K562 (cell line): ENCODE results near the gene PPTC7. TPM values are rescaled to one million over a fixed set of nuclear protein-coding genes. Genes with fewer than 3 reads are reported as not detected.

Experiments
- ATF3 ChIP-seq, 2 experiments: fragments of 450-650 bp in 1 of 2; sonication (generic) in 1 of 2; formaldehyde crosslinking in 1 of 2; IDR thresholded peaks in 1 of 2; conservative IDR thresholded peaks in 1 of 2; 2 replicates each; pipeline versions ENCODE4 v1.6.1 to v1.8.1; 2016 to 2023; ENCODE audit warnings: mild to moderate bottlenecking in 2 of 2, moderate library complexity in 2 of 2, inconsistent platforms in 1 of 2, missing genetic modification reagents in 1 of 2
- BHLHE40 ChIP-seq: IDR thresholded peaks from 2 replicates; pipeline ENCODE4 v1.6.1; 2011; ENCODE audit warnings: low read length, improper control_type of control experiment
- CBFA2T2 ChIP-seq: fragments of 450-650 bp; conservative IDR thresholded peaks from 2 replicates; pipeline ENCODE4 v1.6.1; 2017; ENCODE audit warnings: mild to moderate bottlenecking
- CBX3 ChIP-seq, 2 experiments: IDR thresholded peaks; 1 replicate in 1 of 2; 2 replicates in 1 of 2; pipeline ENCODE4 v1.6.1; 2012; ENCODE audit warnings: inconsistent platforms in 2 of 2, low read length in 2 of 2, borderline replicate concordance in 1 of 2, control low read depth in 1 of 2
- DPF2 ChIP-seq: fragments of 450-650 bp; IDR thresholded peaks from 2 replicates; pipeline ENCODE4 v1.6.1; 2016
- GTF2A2 ChIP-seq: IDR thresholded peaks from 2 replicates; pipeline ENCODE4 v1.6.1; 2016; ENCODE audit warnings: mild to moderate bottlenecking, missing genetic modification characterization, missing compliant biosample characterization
- HCFC1 ChIP-seq: IDR thresholded peaks from 2 replicates; pipeline ENCODE4 v1.6.1; 2012; ENCODE audit warnings: low read depth, low read length, improper control_type of control experiment
- KLF6 ChIP-seq: fragments of 250-450 bp; sonication (Bioruptor Pico); IDR thresholded peaks from 2 replicates; pipeline ENCODE4 v1.4.0; 2020; ENCODE audit warnings: mild to moderate bottlenecking, moderate library complexity, borderline replicate concordance
- MEIS2 ChIP-seq: fragments of 450-650 bp; IDR thresholded peaks from 2 replicates; pipeline ENCODE4 v1.6.1; 2014; ENCODE audit warnings: mild to moderate bottlenecking; ENCODE audit not compliant: partially characterized antibody
- NFIX ChIP-seq: fragments of 250-450 bp; sonication (Bioruptor Pico); IDR thresholded peaks from 2 replicates; pipeline ENCODE4 v1.4.0; 2020; ENCODE audit warnings: low read depth, mild to moderate bottlenecking, moderate library complexity
- NONO ChIP-seq, 2 experiments: fragments of 200-400 bp in 1 of 2; fragments of 450-650 bp in 1 of 2; formaldehyde crosslinking in 1 of 2; IDR thresholded peaks; 2 replicates each; pipeline ENCODE4 v1.6.1; 2017; ENCODE audit warnings: low read depth in 2 of 2, mild to moderate bottlenecking in 2 of 2, moderate library complexity in 2 of 2, low read length in 1 of 2
- REST ChIP-seq, 2 experiments: fragments of 450-650 bp; formaldehyde crosslinking in 1 of 2; IDR thresholded peaks; 2 replicates each; pipeline versions ENCODE4 v1.4.0 to v1.6.1; 2014 to 2020; ENCODE audit warnings: mild to moderate bottlenecking in 2 of 2, borderline replicate concordance in 1 of 2, low read depth in 1 of 2
- UBTF ChIP-seq, 2 experiments: IDR thresholded peaks; 2 replicates each; pipeline ENCODE4 v1.6.1; 2012; ENCODE audit warnings: improper control_type of control experiment in 2 of 2, low read depth in 2 of 2, low read length in 2 of 2, borderline replicate concordance in 1 of 2
- USF1 ChIP-seq: sonication (generic); formaldehyde crosslinking; IDR thresholded peaks from 2 replicates; pipeline ENCODE4 v1.9.0; 2022; ENCODE audit warnings: mild to moderate bottlenecking, missing genetic modification reagents
- ZKSCAN1 ChIP-seq: fragments of 150-350 bp; IDR thresholded peaks from 2 replicates; pipeline ENCODE4 v1.6.1; 2016; ENCODE audit warnings: low read depth, low read length
- polyA plus RNA-seq, 8 experiments: library from polyadenylated mRNA; depleted of rRNA in 4 of 8; stranded (reverse) in 5 of 8; unstranded in 3 of 8; fragments of >200 nt; fragmentation: Nextera tagmentation in 2 of 8; fragmentation: Illumina TruSeq in 1 of 8; extraction: Ambion mirVana in 2 of 8; extraction: Trizol in 1 of 8; gene quantifications; 2 replicates each; pipeline versions ENCODE4 v1.2.1 to v1.2.3, GENCODE V29; 2011 to 2014; ENCODE audit warnings: inconsistent platforms in 1 of 8, missing spikeins in 1 of 8
- total RNA-seq, 7 experiments: library from RNA; depleted of rRNA in 6 of 7; stranded (reverse); fragments of >200 nt in 6 of 7; fragmentation: Illumina TruSeq in 2 of 7; extraction: Trizol in 2 of 7; gene quantifications; 2 replicates each; pipeline versions ENCODE4 v1.2.1 to v1.2.3, GENCODE V29; 2011 to 2021; ENCODE audit warnings: low replicate concordance in 1 of 7

PPTC7 gene
- total and polyA plus RNA-seq, 9 of the 15 experiments (the other 6 are each of a cell fraction or from before 2014, with no cell fraction given) = 2.6 to 23.1 (median 11.9) TPM

- no peak for TF ChIP-seq ZKSCAN1
- no peak for TF ChIP-seq HCFC1
- TF ChIP-seq ATF3 (IDR thresholded peaks at IDR 0.05) = no peak
- no peak for TF ChIP-seq ATF3 (CRISPR knock-in tag; conservative IDR thresholded peaks at IDR 0.05)
- peak; percentile 28; the same call in 1 of the 2 replicates for TF ChIP-seq REST (IDR thresholded peaks at IDR 0.05; ENCODE audit: borderline replicate concordance)
- TF ChIP-seq REST (CRISPR knock-in tag; IDR thresholded peaks at IDR 0.05; ENCODE audit: low read depth) = no peak
- TF ChIP-seq MEIS2 = peak; percentile 13
- TF ChIP-seq NONO (IDR thresholded peaks at IDR 0.05; ENCODE audit: low read depth in 2 of 2, low read length in 1 of 2) = no peak
- TF ChIP-seq DPF2 = no peak
- TF ChIP-seq CBX3 (IDR thresholded peaks at IDR 0.05; ENCODE audit: borderline replicate concordance in 1 of 2, low read length in 2 of 2) = no peak
- TF ChIP-seq KLF6 (CRISPR knock-in tag) = no peak
- TF ChIP-seq USF1 (CRISPR knock-in tag) = peak; percentile 62
- TF ChIP-seq CBFA2T2 = peak; percentile 60
- TF ChIP-seq UBTF (IDR thresholded peaks at IDR 0.05; ENCODE audit: borderline replicate concordance in 1 of 2, low read depth in 2 of 2, low read length in 2 of 2) = no peak
- peak; percentile 6; the same call in 1 of the 2 replicates for TF ChIP-seq BHLHE40
- no peak for TF ChIP-seq GTF2A2
- no peak for TF ChIP-seq NFIX (CRISPR knock-in tag)
Measured at GRCh38 chr12:110590806-110591326, 7.7 kb upstream of the PPTC7 start (continued).
